Gastroesophageal sphincter (tissue), 4 donors: ENCODE results near the gene VIPR2. TPM values are rescaled to one million over a fixed set of nuclear protein-coding genes. Genes with fewer than 3 reads are reported as not detected.

ENCODE experiments used
- ATAC-seq: fragments of 150-250 bp; one replicate; pipeline ENCODE4 v1.9.1; 2016; ENCODE audit warnings: mild to moderate bottlenecking, moderate library complexity
- H3K27ac ChIP-seq, 4 donors: fragments of 200-600 bp; sonication (generic) in 3 of 4; 1 replicate in 3 of 4; 2 replicates in 1 of 4; pipeline ENCODE4 v1.5.1; 2016 to 2019
- H3K27me3 ChIP-seq: fragments of 200-600 bp; sonication (generic); one replicate; pipeline ENCODE4 v1.5.1; 2019
- H3K36me3 ChIP-seq, 2 donors: fragments of 200-600 bp; sonication (generic); one replicate each; pipeline ENCODE4 v1.5.1; 2019; ENCODE audit warnings: control low read depth in 1 of 2
- H3K4me1 ChIP-seq, 3 donors: fragments of 200-600 bp; sonication (generic); 1 replicate in 2 of 3; 2 replicates in 1 of 3; pipeline ENCODE4 v1.5.1; 2016 to 2019; ENCODE audit warnings: control low read depth in 2 of 3
- H3K4me3 ChIP-seq, 2 donors: fragments of 200-600 bp; sonication (generic); one replicate each; pipeline ENCODE4 v1.5.1; 2019; ENCODE audit warnings: mild to moderate bottlenecking in 1 of 2, moderate library complexity in 1 of 2
- H3K9me3 ChIP-seq, 3 donors: fragments of 200-600 bp; sonication (generic); one replicate each; pipeline ENCODE4 v1.5.1; 2017 to 2019; ENCODE audit warnings: control low read depth in 2 of 3
- EP300 ChIP-seq: sonication (generic); formaldehyde crosslinking; IDR thresholded peaks from one replicate; pipeline ENCODE4 v1.6.1; 2017; ENCODE audit warnings: antibody characterized with exemption, mild to moderate bottlenecking
- POLR2A ChIP-seq, 2 donors: fragments of 450-650 bp; IDR thresholded peaks; one replicate each; pipeline ENCODE4 v1.6.1; 2017; ENCODE audit warnings: antibody characterized with exemption in 2 of 2, mild to moderate bottlenecking in 2 of 2, moderate library complexity in 1 of 2
- POLR2AphosphoS5 ChIP-seq: sonication (generic); formaldehyde crosslinking; IDR thresholded peaks from one replicate; pipeline ENCODE4 v1.6.1; 2017; ENCODE audit warnings: antibody characterized with exemption
- WGBS, 2 donors: methylation state at CpG; one replicate each; pipeline ENCODE4 v1.1.5; 2018; ENCODE audit warnings: low coverage in 1 of 2; 5-methylcytosine and 5-hydroxymethylcytosine counted together
- total RNA-seq, 4 donors: library from RNA; depleted of rRNA; stranded (reverse); fragments of >200 nt; gene quantifications; one replicate each; pipeline ENCODE4 v1.1.0, GENCODE V29; 2016
- TF ChIP-seq, protein P1 (sequence below), 4 experiments: fragments of 200-600 bp in 2 of 4; fragments of 450-650 bp in 2 of 4; sonication (generic) in 1 of 4; IDR thresholded peaks; one replicate each; pipeline ENCODE4 v1.5.1; 2017 to 2019; ENCODE audit warnings: antibody characterized with exemption in 4 of 4, mild to moderate bottlenecking in 2 of 4, moderate library complexity in 2 of 4

VIPR2 gene
- total RNA-seq, 4 donors from 2014 or later = 13.3 to 52.5 (median 27.4) TPM

DNA sequence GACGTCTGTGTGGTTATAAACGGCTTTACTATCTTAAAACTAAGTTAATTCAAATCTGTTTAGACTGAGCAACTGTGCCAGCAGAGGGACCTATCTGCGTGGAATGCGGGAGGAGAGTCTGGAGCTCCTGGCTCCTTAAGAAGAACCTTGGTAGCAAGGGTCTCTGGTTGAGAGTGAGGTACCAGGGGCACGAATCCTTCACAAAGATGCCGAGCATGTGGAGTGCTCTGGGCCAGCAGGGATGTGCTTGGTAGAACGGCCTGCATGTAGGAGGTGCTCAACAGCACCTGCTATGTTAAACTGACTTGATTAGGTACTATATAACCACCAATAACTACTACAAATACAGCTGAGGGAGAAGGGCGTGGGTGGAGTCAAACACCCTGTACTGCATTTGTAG lies 102.6 kb downstream of the VIPR2 start:
- Histone ChIP-seq H3K27me3 (no peaks in the 10 kb centered on the region), H3K4me3 (no peak overlapping the region), H3K9me3 (peaks cover 0 to 8% (median 0%) of the 10 kb centered on the region in 3 donors), H3K27ac (no peak overlapping the region), H3K36me3 (peaks cover 0 to 9% of the 10 kb centered on the region in 2 donors), H3K4me1 (peaks cover 0 to 39% (median 7%) of the 10 kb centered on the region in 3 donors)
- WGBS, 2 donors = 82 to 95% methylated on average over 8 of the region's 8 CpGs
- ATAC-seq = no peak
- TF ChIP-seq POLR2A (IDR thresholded peaks at IDR 0.05) (no peak), EP300 (no peak), POLR2AphosphoS5 (no peak)
- TF ChIP-seq, protein P1, sequence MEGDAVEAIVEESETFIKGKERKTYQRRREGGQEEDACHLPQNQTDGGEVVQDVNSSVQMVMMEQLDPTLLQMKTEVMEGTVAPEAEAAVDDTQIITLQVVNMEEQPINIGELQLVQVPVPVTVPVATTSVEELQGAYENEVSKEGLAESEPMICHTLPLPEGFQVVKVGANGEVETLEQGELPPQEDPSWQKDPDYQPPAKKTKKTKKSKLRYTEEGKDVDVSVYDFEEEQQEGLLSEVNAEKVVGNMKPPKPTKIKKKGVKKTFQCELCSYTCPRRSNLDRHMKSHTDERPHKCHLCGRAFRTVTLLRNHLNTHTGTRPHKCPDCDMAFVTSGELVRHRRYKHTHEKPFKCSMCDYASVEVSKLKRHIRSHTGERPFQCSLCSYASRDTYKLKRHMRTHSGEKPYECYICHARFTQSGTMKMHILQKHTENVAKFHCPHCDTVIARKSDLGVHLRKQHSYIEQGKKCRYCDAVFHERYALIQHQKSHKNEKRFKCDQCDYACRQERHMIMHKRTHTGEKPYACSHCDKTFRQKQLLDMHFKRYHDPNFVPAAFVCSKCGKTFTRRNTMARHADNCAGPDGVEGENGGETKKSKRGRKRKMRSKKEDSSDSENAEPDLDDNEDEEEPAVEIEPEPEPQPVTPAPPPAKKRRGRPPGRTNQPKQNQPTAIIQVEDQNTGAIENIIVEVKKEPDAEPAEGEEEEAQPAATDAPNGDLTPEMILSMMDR (IDR thresholded peaks at IDR 0.05) = no peak

DNA sequence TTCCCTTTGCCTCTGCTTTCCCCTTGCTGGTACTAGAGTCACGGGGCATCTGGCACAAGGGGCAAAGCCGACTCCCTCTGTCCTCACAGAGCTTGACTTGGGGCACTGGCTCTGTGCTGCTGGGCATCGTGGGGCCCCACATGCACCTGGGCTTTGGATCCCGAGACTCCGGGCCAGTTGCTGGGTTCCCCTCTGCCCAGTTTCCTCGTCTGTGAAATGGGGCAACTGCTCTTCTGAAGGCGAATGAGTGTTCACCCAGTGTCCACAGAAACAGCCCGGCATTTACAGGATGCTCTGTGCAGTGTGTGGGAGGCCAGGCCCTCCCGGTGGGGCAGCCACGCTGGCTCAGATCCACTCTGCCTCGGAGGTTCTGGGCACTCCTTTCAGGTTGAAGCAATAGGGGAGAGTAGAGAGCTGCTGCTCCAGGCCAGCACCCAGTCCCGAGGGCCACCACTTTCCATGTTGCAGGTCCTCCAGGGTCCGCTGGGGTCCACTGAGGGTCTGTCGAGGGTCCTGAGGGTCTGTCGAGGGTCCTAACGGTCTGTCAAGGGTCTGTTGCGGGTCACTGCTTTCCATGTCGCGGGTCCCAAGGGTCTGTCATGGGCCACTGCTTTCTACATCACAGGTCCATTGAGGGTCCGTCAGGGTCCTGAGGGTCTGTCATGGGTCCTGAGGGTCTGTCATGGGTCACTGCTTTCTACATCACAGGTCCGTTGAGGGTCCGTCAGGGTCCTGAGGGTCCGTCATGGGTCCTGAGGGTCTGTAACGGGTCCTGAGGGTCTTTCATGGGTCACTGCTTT lies 103.6 kb downstream of the VIPR2 start:
- Histone ChIP-seq H3K36me3 (peaks cover 0 to 14% of the 10 kb centered on the region in 2 donors), H3K27ac (peak overlapping the region in 1 of 4 donors; percentile 35), H3K9me3 (peaks cover 0 to 8% (median 0%) of the 10 kb centered on the region in 3 donors), H3K4me3 (no peak overlapping the region), H3K27me3 (no peaks in the 10 kb centered on the region), H3K4me1 (peaks cover 0 to 39% (median 7%) of the 10 kb centered on the region in 3 donors)
- ATAC-seq = no peak
- 100% methylated on average over 1 of the region's 24 CpGs; no CpG with 5 or more reads in 1 of the 2 donors for WGBS, 2 donors
- TF ChIP-seq, protein P1 (IDR thresholded peaks at IDR 0.05) = no peak
- TF ChIP-seq POLR2A (IDR thresholded peaks at IDR 0.05) (no peak), EP300 (no peak), POLR2AphosphoS5 (no peak)

GRCh38 chr7:159040146-159040545 lies 104.5 kb downstream of the VIPR2 start:
- Histone ChIP-seq H3K4me1 (peaks cover 0 to 39% (median 7%) of the 10 kb centered on the region in 3 donors), H3K4me3 (no peak overlapping the region), H3K36me3 (peaks cover 0 to 24% of the 10 kb centered on the region in 2 donors), H3K27me3 (no peaks in the 10 kb centered on the region), H3K9me3 (peaks cover 0 to 8% (median 0%) of the 10 kb centered on the region in 3 donors), H3K27ac (peak overlapping the region in 1 of 4 donors; percentile 35)
- 80 to 100% methylated on average over 2 to 4 of the region's 10 CpGs for WGBS, 2 donors
- TF ChIP-seq, protein P1 (IDR thresholded peaks at IDR 0.05) = no peak
- TF ChIP-seq POLR2A (IDR thresholded peaks at IDR 0.05) (no peak), EP300 (no peak), POLR2AphosphoS5 (no peak)
- ATAC-seq = no peak

DNA sequence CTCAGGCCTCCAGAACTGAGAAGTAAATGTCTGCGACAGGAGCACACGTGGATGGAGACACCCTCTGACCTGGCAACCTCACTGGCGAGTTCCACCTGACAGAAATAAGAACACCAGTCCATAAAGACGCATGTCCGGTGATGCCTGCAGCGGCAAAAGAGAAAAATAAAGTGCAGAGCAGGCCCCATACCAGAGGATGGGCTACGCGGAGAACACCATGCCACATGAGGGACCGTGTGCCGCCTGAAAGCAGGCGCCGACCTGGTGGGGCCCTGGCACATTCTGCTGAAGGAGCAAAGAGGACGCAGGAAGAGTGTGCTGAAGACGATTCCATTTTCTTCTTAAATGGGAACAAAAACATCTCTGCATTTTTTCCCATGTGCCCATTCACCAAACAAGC lies 105.0 kb downstream of the VIPR2 start:
- Histone ChIP-seq H3K4me3 (no peak overlapping the region), H3K27me3 (no peaks in the 10 kb centered on the region), H3K4me1 (peaks cover 0 to 39% (median 7%) of the 10 kb centered on the region in 3 donors), H3K9me3 (peaks cover 0 to 8% (median 0%) of the 10 kb centered on the region in 3 donors), H3K36me3 (peaks cover 0 to 27% of the 10 kb centered on the region in 2 donors), H3K27ac (no peak overlapping the region)
- no peak for ATAC-seq
- TF ChIP-seq POLR2AphosphoS5 (no peak), POLR2A (IDR thresholded peaks at IDR 0.05) (no peak), EP300 (no peak)
- TF ChIP-seq, protein P1 (IDR thresholded peaks at IDR 0.05) = no peak
- 93 to 94% methylated on average over 8 to 12 of the region's 14 CpGs for WGBS, 2 donors

DNA sequence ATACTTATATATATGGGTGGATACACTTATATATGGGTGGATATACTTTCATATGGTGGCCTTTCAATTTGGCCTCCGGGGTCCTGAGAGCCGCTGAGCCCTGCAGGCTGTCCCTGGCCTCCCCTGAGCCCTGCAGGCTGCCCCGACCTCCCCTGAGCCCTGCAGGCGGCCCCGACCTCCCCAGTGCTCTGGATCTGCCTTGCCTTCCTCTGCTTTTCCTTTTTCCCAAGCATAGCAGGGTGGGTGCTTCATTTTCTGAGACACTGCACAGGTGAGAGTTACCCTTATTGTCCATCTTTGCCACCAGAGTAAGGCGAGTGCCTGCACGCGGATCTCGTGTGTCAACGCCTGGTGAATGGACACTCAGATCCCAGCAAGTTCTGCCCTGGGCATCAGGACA lies 106.6 kb downstream of the VIPR2 start:
- WGBS, 2 donors = 73 to 76% methylated on average over 6 to 7 of the region's 10 CpGs
- H3K27me3 ChIP-seq = no peaks in the 10 kb centered on the region

More for the DNA sequence above, 106.6 kb downstream of the VIPR2 start:
- no peak for ATAC-seq
- no peaks in the 10 kb centered on the region for H3K9me3 ChIP-seq
- peaks cover 0 to 37% of the 10 kb centered on the region in 2 donors for H3K36me3 ChIP-seq
- H3K4me1 ChIP-seq = peaks cover 0 to 39% (median 7%) of the 10 kb centered on the region in 3 donors
- no peak overlapping the region for H3K4me3 ChIP-seq
- no peak for TF ChIP-seq EP300
- TF ChIP-seq, protein P1 (IDR thresholded peaks at IDR 0.05) = no peak
- TF ChIP-seq POLR2A (IDR thresholded peaks at IDR 0.05) = no peak
- no peak for TF ChIP-seq POLR2AphosphoS5
- H3K27ac ChIP-seq = peak overlapping the region in 1 of 4 donors; percentile 35
